HG03159 (cell line): ENCODE results near the gene CEP135.
"Not testable (repeated sequence)": the region's sequence is repeated elsewhere in the genome, so short reads cannot be mapped to it uniquely, and the experiment has no call there.

ENCODE experiments used
- ATAC-seq: cut with Tn5 transposase; IDR thresholded peaks from one replicate; pipeline ENCODE4 v1.9.1; 2021; ENCODE audit warnings: mild to moderate bottlenecking, moderate library complexity; ENCODE audit not compliant: unreplicated experiment

CEP135 gene, protein sequence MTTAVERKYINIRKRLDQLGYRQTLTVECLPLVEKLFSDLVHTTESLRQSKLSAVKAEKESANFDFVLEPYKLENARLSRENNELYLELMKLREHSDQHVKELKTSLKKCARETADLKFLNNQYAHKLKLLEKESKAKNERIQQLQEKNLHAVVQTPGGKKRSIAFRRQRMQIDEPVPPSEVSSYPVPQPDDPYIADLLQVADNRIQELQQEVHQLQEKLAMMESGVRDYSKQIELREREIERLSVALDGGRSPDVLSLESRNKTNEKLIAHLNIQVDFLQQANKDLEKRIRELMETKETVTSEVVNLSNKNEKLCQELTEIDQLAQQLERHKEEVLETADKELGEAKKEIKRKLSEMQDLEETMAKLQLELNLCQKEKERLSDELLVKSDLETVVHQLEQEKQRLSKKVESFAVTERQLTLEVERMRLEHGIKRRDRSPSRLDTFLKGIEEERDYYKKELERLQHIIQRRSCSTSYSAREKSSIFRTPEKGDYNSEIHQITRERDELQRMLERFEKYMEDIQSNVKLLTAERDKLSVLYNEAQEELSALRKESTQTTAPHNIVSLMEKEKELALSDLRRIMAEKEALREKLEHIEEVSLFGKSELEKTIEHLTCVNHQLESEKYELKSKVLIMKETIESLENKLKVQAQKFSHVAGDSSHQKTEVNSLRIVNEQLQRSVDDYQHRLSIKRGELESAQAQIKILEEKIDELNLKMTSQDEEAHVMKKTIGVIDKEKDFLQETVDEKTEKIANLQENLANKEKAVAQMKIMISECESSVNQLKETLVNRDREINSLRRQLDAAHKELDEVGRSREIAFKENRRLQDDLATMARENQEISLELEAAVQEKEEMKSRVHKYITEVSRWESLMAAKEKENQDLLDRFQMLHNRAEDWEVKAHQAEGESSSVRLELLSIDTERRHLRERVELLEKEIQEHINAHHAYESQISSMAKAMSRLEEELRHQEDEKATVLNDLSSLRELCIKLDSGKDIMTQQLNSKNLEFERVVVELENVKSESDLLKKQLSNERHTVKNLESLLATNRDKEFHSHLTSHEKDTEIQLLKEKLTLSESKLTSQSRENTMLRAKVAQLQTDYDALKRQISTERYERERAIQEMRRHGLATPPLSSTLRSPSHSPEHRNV

DNA sequence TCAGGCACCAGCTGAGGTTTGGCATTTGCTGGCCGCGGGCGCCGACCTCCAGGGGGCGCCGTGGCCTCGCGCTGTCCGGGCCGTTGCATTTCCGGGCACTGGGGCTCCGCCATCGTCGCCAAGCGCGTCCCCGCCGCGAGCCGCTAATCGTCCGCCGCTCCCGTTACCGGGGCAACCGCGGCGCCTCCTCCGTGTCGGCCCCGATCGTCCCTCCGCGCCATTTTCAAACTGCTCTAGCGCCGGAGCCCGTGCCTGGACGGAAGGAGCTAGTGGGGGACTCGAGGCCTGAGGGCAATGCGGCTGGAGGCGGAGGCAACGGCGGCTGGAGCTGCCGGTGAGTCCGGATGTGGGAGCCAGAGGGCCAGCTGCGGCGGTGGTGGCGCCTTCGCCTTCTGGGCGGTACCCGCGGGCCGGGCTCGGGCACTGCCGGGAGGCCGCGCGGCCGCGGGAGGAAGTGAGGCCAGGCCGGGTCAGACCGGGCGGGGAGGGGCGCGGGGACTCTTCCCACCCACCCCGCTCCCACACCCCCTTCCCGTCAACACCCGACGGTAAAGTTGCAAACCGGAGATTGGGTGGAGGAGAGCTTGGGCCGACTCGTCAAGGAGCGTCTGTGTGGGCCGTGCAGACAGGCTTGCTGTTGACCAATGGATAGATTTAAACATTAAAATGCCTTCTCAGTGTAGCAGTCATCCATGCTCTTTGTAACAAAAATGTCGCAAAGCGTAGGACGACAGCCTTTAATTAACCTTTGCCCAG, at the start of gene CEP135:
TSS of gene CEP135 (plus strand) at position 220 of the 756 bp plus-strand sequence. CDS start 3,186 bp downstream, outside the sequence.
- ATAC-seq, result peak; percentile 76

DNA sequence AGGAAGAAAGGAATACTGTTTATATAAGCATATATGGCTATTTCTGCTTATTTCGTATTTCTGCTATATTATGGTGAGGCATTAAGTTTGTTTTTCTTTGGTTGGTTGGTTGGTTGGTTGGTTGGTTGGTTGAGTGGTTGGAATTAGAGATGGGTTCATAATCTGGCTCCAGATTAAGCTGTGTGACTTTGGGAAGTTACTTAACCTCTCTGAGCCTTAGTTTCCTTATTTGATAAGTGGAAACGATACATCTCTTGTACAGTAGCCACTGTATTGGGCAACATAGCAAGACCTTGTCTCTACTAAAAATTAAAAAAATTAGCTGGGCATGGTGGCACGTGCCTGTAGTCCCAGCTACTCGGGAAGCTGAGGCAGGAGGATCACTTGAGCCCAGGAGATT, 46.1 kb upstream of the CEP135 start:
- ATAC-seq, result no peak

DNA sequence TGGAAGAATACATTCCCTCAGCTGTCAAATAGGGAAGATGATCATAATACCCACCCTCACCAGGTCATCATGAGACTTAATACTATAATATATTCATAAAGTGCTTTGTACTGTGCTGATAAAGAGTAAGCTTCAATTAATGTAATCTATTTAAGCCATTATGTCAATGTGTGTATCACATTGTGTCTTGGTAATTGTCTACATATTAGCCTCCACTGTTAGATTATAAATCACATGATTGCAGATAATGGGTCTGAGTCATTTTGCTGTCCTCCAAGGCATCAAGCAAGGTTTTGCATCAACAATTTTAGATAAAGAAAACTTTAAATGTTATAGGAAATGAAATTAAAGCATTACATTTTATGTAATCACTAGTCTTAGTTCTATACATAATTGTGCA, 45.2 kb upstream of the CEP135 start:
- no peak for ATAC-seq

DNA sequence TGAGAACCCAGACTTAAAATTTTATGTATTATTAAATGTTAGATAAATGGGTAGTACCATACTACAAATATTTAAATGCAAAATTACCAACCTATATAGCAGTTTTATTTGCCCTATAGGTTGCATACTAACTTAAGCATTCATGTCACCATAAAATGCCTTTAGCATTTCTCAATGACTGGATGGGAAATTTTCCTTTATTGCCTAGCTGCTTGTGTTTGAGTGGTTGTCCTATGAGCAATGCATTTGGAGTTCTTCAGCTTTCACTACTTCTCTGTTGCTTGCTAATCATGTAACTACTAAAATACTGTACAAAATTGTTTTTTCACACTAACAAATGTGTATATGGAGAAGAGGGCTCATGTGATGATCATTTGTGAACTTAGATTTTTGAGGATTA, 44.2 kb upstream of the CEP135 start:
- no peak for ATAC-seq

DNA sequence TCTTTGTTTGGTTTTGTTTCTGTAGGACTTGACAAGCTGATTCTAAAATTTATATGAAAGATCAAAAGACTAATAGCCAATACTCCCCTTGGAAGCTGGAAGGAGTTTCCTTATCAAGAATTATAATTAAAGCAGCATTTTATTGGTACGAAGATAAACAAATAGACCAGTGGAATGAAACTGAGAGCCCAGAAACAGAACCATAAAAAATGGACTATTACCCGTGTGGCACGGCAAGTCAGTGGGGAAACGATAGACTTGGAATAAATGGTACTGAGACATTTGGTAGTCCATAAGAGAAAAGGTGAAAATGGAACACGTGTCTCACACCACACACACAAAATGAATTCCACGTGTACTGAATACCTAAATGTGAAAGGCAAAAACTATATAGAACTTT, 42.4 kb upstream of the CEP135 start:
- ATAC-seq, result no peak

DNA sequence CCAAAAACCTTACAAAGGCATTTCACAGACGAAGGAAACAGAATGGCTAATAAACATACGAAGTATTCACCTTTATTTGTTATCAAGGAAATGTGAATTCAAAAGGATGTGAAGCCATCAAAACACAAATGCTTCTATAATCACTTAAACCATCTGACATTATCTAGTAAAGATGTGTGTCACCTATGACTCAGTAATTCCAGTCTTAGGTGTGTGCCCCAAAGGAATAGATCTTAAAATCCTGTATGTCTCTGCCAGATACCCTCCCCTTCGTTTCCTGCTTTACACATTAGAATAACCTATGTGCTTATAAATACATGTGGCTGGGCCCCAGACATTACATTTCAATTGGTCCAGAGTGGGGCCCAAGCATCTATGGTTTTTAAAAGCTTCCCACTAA, 41.8 kb upstream of the CEP135 start:
- ATAC-seq, result no peak

DNA sequence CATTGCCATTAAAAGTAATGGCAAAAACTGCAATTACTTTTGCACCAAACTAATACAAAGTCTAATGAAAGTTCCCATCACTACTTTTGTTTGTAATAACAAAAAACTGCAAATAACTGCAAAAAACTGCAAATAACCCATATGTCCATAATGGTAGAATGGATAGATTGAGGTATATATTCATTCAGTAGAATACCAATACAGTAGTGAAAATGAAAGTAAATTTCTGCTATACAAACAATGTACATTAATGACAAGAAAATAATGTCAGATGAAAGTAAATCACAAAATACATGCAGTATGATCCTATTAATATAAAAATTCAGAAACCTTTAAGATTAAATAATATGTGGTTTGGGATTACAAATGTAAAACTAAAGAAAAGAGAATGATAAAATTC, 41.3 kb upstream of the CEP135 start:
- no peak for ATAC-seq

DNA sequence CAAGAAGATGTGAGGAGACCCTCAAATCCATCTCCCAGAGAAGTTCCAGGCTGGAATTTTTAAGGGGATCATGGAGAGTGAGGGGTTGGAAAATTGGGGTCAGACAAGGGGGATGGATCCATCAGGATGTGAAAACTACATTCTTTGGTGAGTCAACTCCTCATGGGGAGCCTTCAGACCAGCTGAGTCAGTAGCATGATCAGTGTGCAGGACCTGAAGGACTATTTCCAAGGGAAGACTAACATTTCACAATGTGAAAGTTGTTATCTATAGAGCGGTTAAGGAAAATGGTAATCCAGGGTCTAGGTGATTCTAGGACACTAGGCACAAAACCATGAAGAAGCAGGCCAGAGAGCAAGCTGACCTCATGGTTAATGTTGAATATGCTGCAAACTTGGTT, 38.6 kb upstream of the CEP135 start:
- ATAC-seq, result no peak

DNA sequence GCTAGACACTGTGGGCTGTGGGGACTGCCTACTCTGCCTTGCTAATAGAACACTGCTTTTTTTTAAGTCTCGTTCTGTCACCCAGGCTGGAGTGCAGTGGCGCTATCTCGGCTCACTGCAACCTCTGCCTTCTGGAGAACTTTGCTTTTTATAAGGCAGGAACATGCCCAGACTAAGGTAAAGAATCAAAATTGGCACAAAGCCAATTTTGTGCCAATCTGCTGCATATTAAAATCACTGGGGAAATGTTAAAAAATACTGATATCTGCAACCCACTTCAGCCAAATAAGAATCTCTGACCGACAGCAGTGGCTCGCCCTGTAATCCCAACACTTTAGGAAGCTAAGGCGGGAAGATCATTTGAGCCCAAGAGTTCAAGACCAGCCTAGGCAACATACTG, 36.5 kb upstream of the CEP135 start:
- no peak for ATAC-seq

DNA sequence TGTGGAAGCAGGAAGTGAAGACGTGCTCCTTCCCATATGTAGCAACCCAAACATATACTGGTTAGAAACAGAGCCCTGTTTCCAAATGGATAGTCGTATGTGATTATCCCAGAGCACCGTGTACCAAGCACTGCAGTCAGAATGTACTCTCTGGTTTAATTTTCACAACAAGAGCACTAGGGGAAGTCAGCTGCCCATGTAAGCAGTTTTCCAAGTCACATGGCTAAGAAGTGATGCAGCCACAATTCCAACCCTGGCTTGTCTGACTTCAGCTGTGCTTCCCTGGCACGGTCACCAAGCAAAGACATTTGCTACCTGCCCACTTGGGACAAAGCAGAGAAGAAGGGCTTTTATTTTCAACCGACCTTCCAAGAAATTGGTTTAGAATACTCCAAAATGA, 28.2 kb upstream of the CEP135 start:
- no peak for ATAC-seq

DNA sequence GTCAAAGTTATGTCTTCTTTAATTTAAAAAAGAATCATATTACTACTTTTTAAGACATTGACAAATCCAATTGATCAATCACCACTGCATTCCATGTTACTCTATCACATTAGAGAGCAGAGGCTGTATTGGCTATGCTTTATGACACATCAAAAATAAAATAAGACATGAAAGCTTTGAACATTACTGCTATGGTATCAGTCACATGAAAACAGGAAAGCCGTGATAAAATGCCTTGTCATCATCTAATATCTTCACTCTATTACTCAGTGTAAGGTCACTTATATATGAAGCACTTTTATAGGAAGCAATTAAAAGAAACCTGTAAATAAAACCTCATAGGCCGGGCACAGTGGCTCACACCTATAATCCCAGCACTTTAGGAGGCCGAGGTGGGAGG, 27.7 kb upstream of the CEP135 start:
- no peak for ATAC-seq

DNA sequence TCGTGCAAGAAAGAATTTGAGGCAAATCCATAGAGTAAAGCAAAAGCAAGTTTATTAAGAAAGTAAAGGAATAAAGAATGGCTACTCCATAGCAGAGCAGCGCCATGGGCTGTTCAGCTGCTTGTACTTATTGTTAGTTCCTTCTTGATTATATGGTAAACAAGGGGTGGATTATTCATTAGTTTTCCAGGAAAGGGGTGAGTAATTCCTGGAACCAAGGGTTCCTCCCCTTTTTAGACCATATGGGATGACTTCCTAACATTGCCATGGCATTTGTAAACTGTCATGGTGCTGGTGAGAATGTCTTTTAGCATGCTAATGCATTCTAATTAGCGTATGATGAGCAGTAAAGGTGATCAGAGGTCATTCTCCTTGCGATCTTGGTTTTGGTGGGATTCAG, 23.5 kb upstream of the CEP135 start:
- ATAC-seq, result no peak

DNA sequence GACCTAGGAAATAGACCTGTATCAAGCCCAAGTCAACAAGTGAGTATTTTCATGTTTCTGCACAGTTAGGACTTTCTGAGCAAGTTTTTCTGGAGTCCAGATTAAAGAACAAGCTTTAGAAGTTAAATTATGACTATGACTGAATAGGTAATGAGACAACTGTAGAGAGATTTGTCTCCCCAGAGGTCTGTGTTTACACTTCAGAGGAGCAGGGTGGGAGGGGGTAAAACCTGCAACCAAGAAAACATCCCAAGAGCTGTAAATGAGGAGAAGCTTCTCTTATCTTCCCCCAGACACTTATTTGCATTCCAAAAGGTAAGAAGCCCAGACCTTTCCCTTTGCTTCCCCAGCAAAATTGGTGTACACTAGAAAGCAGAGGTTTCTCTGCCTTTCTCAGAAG, 22.1 kb upstream of the CEP135 start:
- no peak for ATAC-seq

DNA sequence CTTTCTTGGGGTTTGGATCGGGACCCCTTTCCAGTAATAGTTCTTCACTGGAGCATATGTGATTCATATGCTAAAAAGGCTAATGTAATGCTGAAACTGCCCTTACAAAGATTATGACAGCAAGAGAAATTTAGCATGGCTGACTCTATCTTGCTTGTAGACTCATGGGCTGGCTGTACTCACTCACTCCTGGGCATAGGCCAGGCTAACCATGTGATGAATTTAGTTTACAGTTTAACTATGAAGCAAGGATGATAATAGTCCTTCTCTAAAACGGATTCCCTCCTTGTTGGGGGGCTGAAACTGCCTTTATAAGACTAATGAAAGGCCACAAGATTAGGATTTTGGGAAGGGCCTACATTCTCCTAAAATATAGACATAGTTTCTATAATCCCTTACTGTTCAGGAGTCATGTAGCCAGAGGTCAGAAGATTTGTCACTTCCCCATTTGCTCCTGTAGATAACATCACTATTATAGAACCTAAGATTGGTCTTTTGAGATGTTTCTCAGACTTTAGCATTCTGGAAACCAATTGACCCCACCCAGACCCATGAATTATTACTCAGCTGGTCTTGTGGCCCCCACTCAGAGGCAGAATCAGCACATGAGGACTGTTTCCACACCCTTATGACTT, 20.8 kb upstream of the CEP135 start:
- no peak for ATAC-seq

DNA sequence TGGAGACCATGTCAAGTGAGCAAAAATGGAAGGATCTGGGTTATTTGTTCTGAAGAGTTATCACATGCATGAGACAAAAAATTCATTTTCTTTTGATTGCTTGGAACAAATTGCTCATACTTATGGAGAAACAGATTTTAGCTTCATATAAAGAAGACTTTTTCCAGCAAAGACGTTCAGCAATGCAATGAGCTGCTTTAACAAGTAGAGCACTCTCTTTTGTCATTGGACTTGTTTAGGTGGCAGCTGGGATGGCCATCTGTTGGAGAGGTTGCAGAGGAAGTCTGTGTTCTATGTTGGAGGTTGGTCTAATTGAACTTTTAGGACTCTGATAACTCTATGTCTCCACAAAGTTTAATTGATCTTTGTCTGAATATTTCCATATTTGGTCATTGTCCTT, 19.9 kb upstream of the CEP135 start:
- no peak for ATAC-seq

DNA sequence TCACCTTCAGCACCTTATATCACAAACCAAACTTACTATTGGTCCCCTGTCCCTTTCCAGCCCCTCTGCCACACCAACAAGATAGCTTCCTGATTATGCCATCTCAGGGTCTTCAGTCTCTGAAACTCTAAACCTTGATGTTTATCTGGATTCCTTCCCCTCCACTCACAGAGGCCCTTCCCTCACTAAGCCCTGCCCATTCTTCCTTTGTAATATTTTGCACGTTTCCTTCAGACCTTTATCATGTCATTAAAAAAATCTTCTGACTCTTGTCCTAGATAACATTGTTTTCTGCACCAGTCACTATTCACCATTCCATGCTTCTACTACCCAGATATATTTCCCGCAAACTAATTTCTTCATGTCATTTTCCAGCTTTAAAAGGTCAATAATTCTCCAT, 17.7 kb upstream of the CEP135 start:
- ATAC-seq, result no peak

DNA sequence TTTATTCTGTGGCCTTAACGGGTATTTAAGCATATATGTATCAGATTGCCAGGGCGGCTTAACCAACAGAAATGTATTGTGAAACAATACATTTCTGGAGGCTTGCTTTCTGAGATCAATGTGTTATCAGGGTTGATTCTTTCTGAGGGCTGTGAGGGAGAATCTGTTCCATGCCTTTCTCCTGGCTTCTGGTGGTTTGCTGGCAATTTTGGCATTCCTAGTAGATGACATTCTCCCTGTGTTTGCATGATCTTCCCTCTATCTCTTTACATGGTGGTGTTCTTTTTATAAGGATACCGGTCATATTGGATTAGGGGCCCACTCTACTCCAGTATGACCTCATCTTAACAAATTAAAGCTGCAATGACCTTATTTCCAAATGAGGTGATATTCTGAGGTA, 16.9 kb upstream of the CEP135 start:
- ATAC-seq, result no peak

DNA sequence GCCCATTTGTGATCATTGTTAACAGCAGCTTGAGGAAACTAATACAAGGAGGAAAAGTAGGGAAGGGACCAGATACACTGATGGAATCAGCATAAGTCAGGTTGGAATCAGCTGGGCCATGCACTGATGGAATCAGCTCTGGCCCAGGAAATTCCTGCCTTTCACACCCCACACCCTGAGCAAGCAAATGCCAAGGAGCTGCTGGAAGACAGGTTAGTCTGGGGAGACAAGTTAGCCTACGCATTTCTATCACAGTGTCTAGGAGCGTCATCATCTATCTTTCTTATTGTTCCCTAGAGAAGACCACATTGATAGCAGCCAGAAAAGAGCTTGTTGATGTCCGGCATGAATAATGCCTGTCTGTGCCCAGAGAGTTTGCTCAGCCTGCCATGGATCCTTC, 16.2 kb upstream of the CEP135 start:
- no peak for ATAC-seq

DNA sequence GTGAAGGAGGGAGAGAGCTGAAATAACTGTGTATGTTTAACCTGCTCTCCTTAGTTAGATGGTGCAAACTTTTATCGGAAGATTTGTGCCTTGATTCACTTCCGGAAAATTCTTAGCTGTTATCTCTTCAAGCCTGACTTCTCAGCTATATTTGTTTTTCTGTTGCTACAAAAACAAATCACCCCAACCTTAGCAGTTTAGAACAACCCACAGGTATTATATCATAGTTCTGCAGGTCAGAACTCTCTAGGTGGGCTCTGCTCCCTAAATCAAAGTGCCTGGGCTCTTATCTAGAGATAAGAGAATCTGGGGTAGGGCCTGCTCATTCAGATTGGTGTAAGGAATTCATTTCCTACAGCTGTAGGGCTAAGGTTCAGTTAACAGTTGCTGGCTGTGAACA, 15.1 kb upstream of the CEP135 start:
- ATAC-seq, result no peak

DNA sequence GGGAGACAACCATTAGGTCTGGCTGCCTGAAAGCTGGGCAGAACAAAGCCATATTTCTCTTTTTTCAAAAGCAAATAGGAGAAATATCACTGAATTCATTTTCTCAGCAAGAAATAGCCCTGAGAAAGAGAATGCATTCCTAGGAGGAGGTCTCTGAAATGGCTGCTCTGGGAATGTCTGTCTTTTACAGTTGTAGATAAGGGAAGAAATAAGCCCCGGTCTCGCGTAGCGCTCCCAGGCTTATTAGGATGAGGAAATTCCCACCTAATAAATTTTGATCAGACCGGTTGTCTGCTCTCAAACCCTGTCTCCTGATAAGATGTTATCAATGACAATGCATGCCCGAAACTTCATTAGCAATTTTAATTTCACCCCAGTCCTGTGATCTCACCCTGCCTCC, 12.8 kb upstream of the CEP135 start:
- not testable (repeated sequence) for ATAC-seq
